Subcutaneous adipose tissue (tissue), 4 donors: ENCODE measurements around the gene PLEKHO2. TPM values are rescaled to one million over a fixed set of nuclear protein-coding genes. Genes with fewer than 3 reads are reported as not detected.

Experiments used
- CTCF ChIP-seq: fragments of 450-650 bp; IDR thresholded peaks from one replicate; pipeline ENCODE4 v1.5.1; 2016; ENCODE audit warnings: low read depth, mild to moderate bottlenecking, control low read depth, antibody characterized with exemption, moderate library complexity
- total RNA-seq, 4 donors: library from RNA; depleted of rRNA; stranded (reverse); fragments of >200 nt; gene quantifications; one replicate each; pipeline ENCODE4 v1.1.0, GENCODE V29; 2016

The PLEKHO2 gene
- total RNA-seq, 4 donors from 2014 or later: 31.3 to 54.7 (median 36.5) TPM

DNA sequence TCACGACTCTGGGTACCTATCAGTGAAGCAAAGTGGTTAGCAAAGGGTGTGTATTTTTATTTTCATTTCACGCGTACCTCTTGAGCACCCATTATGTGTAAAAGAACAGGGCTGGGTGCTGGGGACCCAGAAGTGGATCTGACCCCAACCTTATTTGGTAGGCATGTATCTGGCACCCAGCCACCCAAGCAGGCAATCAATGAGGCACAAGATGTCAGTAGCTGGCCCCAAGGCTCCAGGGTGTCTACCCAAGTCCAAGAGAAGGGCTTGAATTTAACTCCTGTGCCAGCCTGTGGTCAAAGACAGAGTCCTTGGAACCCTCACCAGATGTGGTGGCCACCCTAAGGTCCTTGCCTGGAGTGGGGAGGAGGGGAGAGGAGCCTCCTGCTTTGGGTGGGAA is 5.7 kb downstream of the PLEKHO2 start:
- no peak for TF ChIP-seq CTCF

- TF ChIP-seq CTCF: no peak
Measured at GRCh38 chr15:64847876-64848716, 6.4 kb downstream of the PLEKHO2 start.

- no peak for TF ChIP-seq CTCF
Measured at GRCh38 chr15:64850778-64851502, 9.2 kb downstream of the PLEKHO2 start.

- no peak for TF ChIP-seq CTCF
Measured at GRCh38 chr15:64851503-64851840, 9.8 kb downstream of the PLEKHO2 start.

- TF ChIP-seq CTCF: no peak
Measured at GRCh38 chr15:64854041-64854440, 12.3 kb downstream of the PLEKHO2 start.

- no peak for TF ChIP-seq CTCF
Measured at GRCh38 chr15:64854526-64854925, 12.8 kb downstream of the PLEKHO2 start.

DNA sequence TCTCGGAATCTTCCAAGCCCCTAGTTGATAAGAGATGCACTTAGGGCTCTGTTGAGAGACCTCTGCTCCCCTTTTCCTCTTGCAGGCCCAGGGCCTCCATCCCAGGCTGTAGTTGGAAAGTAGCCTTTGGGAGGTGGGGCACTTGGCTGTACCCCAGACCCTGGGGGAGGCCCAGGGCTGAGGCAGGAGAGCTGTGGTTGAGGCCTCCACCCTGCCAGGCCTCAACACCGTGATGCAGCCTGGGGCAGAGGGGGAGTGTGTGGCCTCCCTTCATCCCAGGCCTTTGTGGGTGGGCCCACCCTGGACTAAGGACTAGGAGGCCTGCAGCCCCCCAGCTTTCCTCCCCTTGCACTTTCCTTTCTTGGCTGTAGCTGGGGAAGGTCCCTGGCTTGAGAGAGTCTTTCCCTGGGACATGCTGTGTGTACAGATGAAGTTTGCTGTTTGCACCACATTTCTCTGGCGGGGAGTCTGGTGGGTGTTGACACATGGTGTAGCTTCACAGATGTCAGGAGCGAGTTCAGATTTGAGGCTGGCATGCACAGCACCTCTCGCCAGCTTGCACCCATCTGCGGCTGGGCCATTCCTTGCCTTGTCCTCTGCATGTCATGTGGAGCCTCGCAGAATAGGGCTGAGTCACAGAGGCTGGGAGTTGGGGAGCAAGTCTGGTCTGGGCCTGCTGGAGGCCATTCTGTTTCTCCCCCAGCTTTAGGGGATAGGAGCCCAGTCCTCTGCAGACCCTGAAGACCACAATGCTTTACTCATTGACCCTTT is 13.7 kb downstream of the PLEKHO2 start:
- TF ChIP-seq CTCF: no peak
